K562 (cell line): ENCODE data around the gene HCRT. TPM values are rescaled to one million over a fixed set of nuclear protein-coding genes. Genes with fewer than 3 reads are reported as not detected.

Source experiments
- ARHGAP35 ChIP-seq: fragments of 450-650 bp; IDR thresholded peaks from 2 replicates; pipeline ENCODE4 v1.6.1; 2018; ENCODE audit not compliant: partially characterized antibody
- BRD4 ChIP-seq: fragments of 200-600 bp; sonication (generic); IDR thresholded peaks from 2 replicates; pipeline ENCODE4 v1.6.1; 2017; ENCODE audit warnings: inconsistent platforms
- BRF1 ChIP-seq: IDR thresholded peaks from 3 replicates; pipeline ENCODE4 v1.6.1; 2011; ENCODE audit warnings: borderline replicate concordance, mild to moderate bottlenecking; ENCODE audit not compliant: insufficient read length; ENCODE audit errors: extremely low read depth
- CAMTA2 ChIP-seq: fragments of 250-450 bp; sonication (Bioruptor Pico); conservative IDR thresholded peaks from 2 replicates; pipeline ENCODE4 v1.5.1; 2022
- CCNT2 ChIP-seq: IDR thresholded peaks from 2 replicates; pipeline ENCODE4 v1.6.1; 2011; ENCODE audit warnings: borderline replicate concordance, low read depth, mild to moderate bottlenecking, moderate library complexity, mixed read lengths, low read length; ENCODE audit not compliant: insufficient read length; ENCODE audit errors: extremely low read depth
- CREB1 ChIP-seq, 2 experiments: sonication (generic) in 1 of 2; formaldehyde crosslinking in 1 of 2; IDR thresholded peaks; 2 replicates each; pipeline versions ENCODE4 v1.6.1 to v1.8.0; 2012 to 2022; ENCODE audit warnings: inconsistent platforms in 1 of 2, mild to moderate bottlenecking in 1 of 2, missing genetic modification reagents in 1 of 2, moderate library complexity in 1 of 2
- DDX20 ChIP-seq: fragments of 450-650 bp; IDR thresholded peaks from 2 replicates; pipeline ENCODE4 v1.6.1; 2016; ENCODE audit warnings: missing genetic modification characterization, low read depth, mild to moderate bottlenecking, missing compliant biosample characterization, moderate library complexity
- GABPB1 ChIP-seq: sonication (generic); formaldehyde crosslinking; IDR thresholded peaks from 2 replicates; pipeline ENCODE4 v1.8.0; 2022; ENCODE audit warnings: mild to moderate bottlenecking, missing genetic modification reagents
- KLF6 ChIP-seq: fragments of 250-450 bp; sonication (Bioruptor Pico); IDR thresholded peaks from 2 replicates; pipeline ENCODE4 v1.4.0; 2020; ENCODE audit warnings: mild to moderate bottlenecking, moderate library complexity, borderline replicate concordance
- MCM5 ChIP-seq: fragments of 450-650 bp; IDR thresholded peaks from 2 replicates; pipeline ENCODE4 v1.6.1; 2016; ENCODE audit warnings: low read depth
- MTF1 ChIP-seq: fragments of 250-450 bp; sonication (Bioruptor Pico); IDR thresholded peaks from 2 replicates; pipeline ENCODE4 v1.9.0; 2021; ENCODE audit warnings: moderate library complexity, mild to moderate bottlenecking, inconsistent platforms, borderline replicate concordance
- MYBL2 ChIP-seq, 2 experiments: fragments of 450-650 bp in 1 of 2; sonication (generic) in 1 of 2; formaldehyde crosslinking in 1 of 2; IDR thresholded peaks; 2 replicates each; pipeline versions ENCODE4 v1.6.1 to v1.8.1; 2017 to 2022; ENCODE audit warnings: borderline replicate concordance in 1 of 2, inconsistent platforms in 1 of 2, low read depth in 1 of 2, mild to moderate bottlenecking in 1 of 2, missing genetic modification reagents in 1 of 2, moderate library complexity in 1 of 2
- NR2C1 ChIP-seq, 2 experiments: fragments of 450-650 bp; IDR thresholded peaks; 2 replicates each; pipeline ENCODE4 v1.6.1; 2017; ENCODE audit warnings: mild to moderate bottlenecking in 2 of 2, antibody characterized with exemption in 1 of 2, inconsistent platforms in 1 of 2, missing compliant biosample characterization in 1 of 2, missing genetic modification characterization in 1 of 2
- RB1 ChIP-seq: fragments of 450-650 bp; IDR thresholded peaks from 2 replicates; pipeline ENCODE4 v1.6.1; 2017; ENCODE audit warnings: low read depth, mild to moderate bottlenecking
- RBM17 ChIP-seq: fragments of 200-400 bp; formaldehyde crosslinking; IDR thresholded peaks from 2 replicates; pipeline ENCODE4 v1.6.1; 2017; ENCODE audit warnings: low read depth, mild to moderate bottlenecking, low read length, borderline replicate concordance
- SAFB2 ChIP-seq: fragments of 200-400 bp; formaldehyde crosslinking; IDR thresholded peaks from 2 replicates; pipeline ENCODE4 v1.6.1; 2018; ENCODE audit warnings: borderline replicate concordance, low read length, low read depth, moderate library complexity; ENCODE audit not compliant: severe bottlenecking
- SPI1 ChIP-seq: IDR thresholded peaks from 2 replicates; pipeline ENCODE4 v1.6.1; 2011; ENCODE audit warnings: low read depth, low read length, control low read depth, borderline replicate concordance
- THAP7 ChIP-seq: fragments of 250-450 bp; sonication (Bioruptor Pico); IDR thresholded peaks from 2 replicates; pipeline ENCODE4 v1.5.0; 2021
- ZBTB7A ChIP-seq: IDR thresholded peaks from 2 replicates; pipeline ENCODE4 v1.6.1; 2011; ENCODE audit warnings: low read depth, mild to moderate bottlenecking, low read length, moderate library complexity, borderline replicate concordance; ENCODE audit not compliant: control insufficient read depth
- ZNF133 ChIP-seq: fragments of 250-450 bp; sonication (Bioruptor Pico); IDR thresholded peaks from 2 replicates; pipeline ENCODE4 v1.4.0; 2020; ENCODE audit warnings: mild to moderate bottlenecking
- ZNF146 ChIP-seq: IDR thresholded peaks from one replicate; pipeline ENCODE4 v1.6.1; 2018; ENCODE audit warnings: missing compliant biosample characterization; ENCODE audit not compliant: unreplicated experiment
- ZNF184 ChIP-seq: sonication (generic); formaldehyde crosslinking; IDR thresholded peaks from 2 replicates; pipeline ENCODE4 v1.5.0; 2020; ENCODE audit warnings: missing genetic modification reagents
- ZNF384 ChIP-seq: IDR thresholded peaks from 2 replicates; pipeline ENCODE4 v1.6.1; 2012; ENCODE audit warnings: low read depth, low read length, improper control_type of control experiment
- ZNF398 ChIP-seq: fragments of 250-450 bp; sonication (Bioruptor Pico); IDR thresholded peaks from 2 replicates; pipeline ENCODE4 v1.8.0; 2021; ENCODE audit warnings: moderate library complexity, mild to moderate bottlenecking, inconsistent platforms
- ZNF79 ChIP-seq: fragments of 250-450 bp; sonication (Bioruptor Pico); IDR thresholded peaks from 2 replicates; pipeline ENCODE4 v1.4.0; 2020; ENCODE audit warnings: low read depth, mild to moderate bottlenecking, moderate library complexity
- polyA plus RNA-seq, 8 experiments: library from polyadenylated mRNA; depleted of rRNA in 4 of 8; stranded (reverse) in 5 of 8; unstranded in 3 of 8; fragments of >200 nt; fragmentation: Nextera tagmentation in 2 of 8; fragmentation: Illumina TruSeq in 1 of 8; extraction: Ambion mirVana in 2 of 8; extraction: Trizol in 1 of 8; gene quantifications; 2 replicates each; pipeline versions ENCODE4 v1.2.1 to v1.2.3, GENCODE V29; 2011 to 2014; ENCODE audit warnings: inconsistent platforms in 1 of 8, missing spikeins in 1 of 8
- total RNA-seq, 7 experiments: library from RNA; depleted of rRNA in 6 of 7; stranded (reverse); fragments of >200 nt in 6 of 7; fragmentation: Illumina TruSeq in 2 of 7; extraction: Trizol in 2 of 7; gene quantifications; 2 replicates each; pipeline versions ENCODE4 v1.2.1 to v1.2.3, GENCODE V29; 2011 to 2021; ENCODE audit warnings: low replicate concordance in 1 of 7

HCRT gene
- total and polyA plus RNA-seq, 9 of the 15 experiments (the other 6 are each of a cell fraction or from before 2014, with no cell fraction given): not detected

- TF ChIP-seq ARHGAP35 (no peak), MCM5 (no peak), CCNT2 (no peak), RBM17 (no peak), KLF6 (no peak), CREB1 (IDR thresholded peaks at IDR 0.05) (no peak), CREB1 (CRISPR knock-in tag; IDR thresholded peaks at IDR 0.05) (no peak), CAMTA2 (CRISPR knock-in tag) (no peak), ZNF146 (no peak), ZNF184 (CRISPR knock-in tag) (no peak), MTF1 (CRISPR knock-in tag) (no peak), DDX20 (tag) (no peak), BRF1 (no peak), BRD4 (no peak), ZNF133 (CRISPR knock-in tag) (no peak), ZNF79 (CRISPR knock-in tag) (no peak), MYBL2 (IDR thresholded peaks at IDR 0.05; ENCODE audit: low read depth) (no peak), MYBL2 (CRISPR knock-in tag; IDR thresholded peaks at IDR 0.05; ENCODE audit: borderline replicate concordance) (no peak), NR2C1 (IDR thresholded peaks at IDR 0.05) (no peak), NR2C1 (tag; IDR thresholded peaks at IDR 0.05) (no peak), SPI1 (no peak), RB1 (peak; percentile 63), ZBTB7A (peak; percentile 70; the same call in 1 of the 2 replicates), ZNF384 (no peak), THAP7 (no peak), ZNF398 (CRISPR knock-in tag) (no peak), SAFB2 (no peak), GABPB1 (CRISPR knock-in tag) (no peak)
These were observed 9.0 kb upstream of the HCRT start, which contains the start of gene GHDC (continued) for GRCh38 chr17:42193969-42194899.
